ENCODE measurements around the gene TLE6.

The TLE6 gene

DNA sequence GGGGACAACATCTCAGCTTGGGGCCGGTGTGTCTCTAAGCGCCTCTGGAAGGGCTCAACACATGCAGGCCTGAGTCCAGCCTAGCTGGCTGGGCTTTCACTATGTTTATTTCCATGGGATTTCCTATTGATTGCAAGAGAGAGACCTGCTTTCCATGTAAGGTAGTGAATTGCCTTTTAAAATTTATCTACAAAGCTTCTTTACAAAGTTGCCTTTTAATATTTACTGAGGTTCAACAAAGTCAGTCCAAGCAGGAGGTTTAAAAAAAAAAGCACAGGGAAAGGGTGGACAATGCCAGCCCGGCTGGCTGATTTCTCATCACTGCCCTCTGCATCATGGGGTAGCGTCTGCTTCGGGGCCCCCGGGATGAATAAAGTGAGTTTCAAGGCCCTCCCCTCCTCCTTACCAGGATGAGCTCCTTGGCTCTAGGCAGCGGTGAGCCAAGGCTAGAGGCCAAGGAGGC lies 35.9 kb downstream of the TLE6 start:
- ATAC-seq (ENCODE audit: low read depth) (no peak), DNase-seq (ENCODE audit: low spot score) (no peak)
- Histone ChIP-seq H3K27me3 (ENCODE audit: insufficient read depth, poor library complexity, severe bottlenecking) (no peaks in the 10 kb centered on the region), H3K9me3 (ENCODE audit: severe bottlenecking) (no peaks in the 10 kb centered on the region), H3K4me1 (ENCODE audit: insufficient read depth, poor library complexity, severe bottlenecking) (no peaks in the 10 kb centered on the region), H3K4me3 (ENCODE audit: severe bottlenecking) (no peak overlapping the region), H3K27ac (ENCODE audit: poor library complexity, severe bottlenecking) (no peak overlapping the region), H3K36me3 (ENCODE audit: low read depth) (no peaks in the 10 kb centered on the region)
- TF ChIP-seq CTCF (IDR thresholded peaks at IDR 0.05; ENCODE audit: poor library complexity, severe bottlenecking): no peak

- ATAC-seq (ENCODE audit: low read depth) (no peak), DNase-seq (ENCODE audit: low spot score) (no peak)
- Histone ChIP-seq H3K4me1 (ENCODE audit: insufficient read depth, poor library complexity, severe bottlenecking) (no peaks in the 10 kb centered on the region), H3K27me3 (ENCODE audit: insufficient read depth, poor library complexity, severe bottlenecking) (no peaks in the 10 kb centered on the region), H3K36me3 (ENCODE audit: low read depth) (no peaks in the 10 kb centered on the region), H3K27ac (ENCODE audit: poor library complexity, severe bottlenecking) (no peak overlapping the region), H3K9me3 (ENCODE audit: severe bottlenecking) (no peaks in the 10 kb centered on the region), H3K4me3 (ENCODE audit: severe bottlenecking) (no peak overlapping the region)
- no peak for TF ChIP-seq CTCF (IDR thresholded peaks at IDR 0.05; ENCODE audit: poor library complexity, severe bottlenecking)
Measured at GRCh38 chr19:3014135-3014534, 36.8 kb downstream of the TLE6 start.

DNA sequence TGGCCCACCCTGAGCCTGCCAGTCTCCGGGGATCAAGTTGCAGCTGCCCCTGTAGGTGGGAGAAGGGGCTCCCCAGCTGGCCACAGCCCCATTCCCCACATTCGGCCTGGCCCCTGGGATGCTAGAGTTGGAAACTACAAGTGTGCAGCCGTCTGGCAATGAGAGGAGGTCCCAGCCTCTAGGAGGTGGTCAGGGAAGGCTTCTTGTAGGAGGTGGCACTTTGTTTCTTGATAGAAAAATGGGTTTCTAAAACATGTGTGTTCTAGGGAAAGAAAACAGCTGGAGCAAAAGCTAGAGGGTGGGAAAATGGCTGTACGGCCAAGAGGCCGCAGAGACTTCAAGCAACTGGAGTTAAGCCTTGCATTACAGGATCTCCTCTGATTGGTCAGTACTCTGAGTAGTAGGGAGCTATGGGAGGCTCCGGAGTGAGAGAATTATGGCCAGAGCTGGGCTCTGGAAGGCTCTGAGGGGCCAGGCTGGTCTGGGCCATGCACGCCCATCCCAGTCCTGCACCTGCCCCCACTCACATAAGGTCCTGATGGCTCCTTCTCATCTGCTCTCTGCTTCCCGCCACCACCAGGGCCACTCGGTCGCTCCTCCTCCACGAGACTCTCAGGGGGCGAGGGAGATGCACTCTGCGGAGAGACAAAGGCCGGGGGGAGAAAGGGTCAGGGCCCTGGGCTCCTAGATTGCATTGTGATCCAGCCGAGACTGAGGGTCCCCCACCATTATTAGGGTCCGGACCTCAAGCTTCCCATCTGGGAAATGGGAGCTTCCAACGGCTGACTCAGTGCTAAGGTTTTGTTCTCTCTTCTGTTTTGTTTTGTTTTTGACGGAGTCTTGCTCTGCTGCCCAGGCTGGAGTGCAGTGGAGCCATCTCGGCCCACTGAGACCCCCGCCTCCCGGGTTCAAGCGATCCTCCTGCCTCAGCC lies 38.0 kb downstream of the TLE6 start:
- Histone ChIP-seq H3K36me3 (ENCODE audit: low read depth) (no peaks in the 10 kb centered on the region), H3K4me3 (ENCODE audit: severe bottlenecking) (no peak overlapping the region), H3K4me1 (ENCODE audit: insufficient read depth, poor library complexity, severe bottlenecking) (no peaks in the 10 kb centered on the region), H3K9me3 (ENCODE audit: severe bottlenecking) (no peaks in the 10 kb centered on the region), H3K27me3 (ENCODE audit: insufficient read depth, poor library complexity, severe bottlenecking) (no peaks in the 10 kb centered on the region), H3K27ac (ENCODE audit: poor library complexity, severe bottlenecking) (no peak overlapping the region)
- ATAC-seq (ENCODE audit: low read depth): no peak
- DNase-seq (ENCODE audit: low spot score): no peak
- TF ChIP-seq CTCF (IDR thresholded peaks at IDR 0.05; ENCODE audit: poor library complexity, severe bottlenecking): no peak

GRCh38 chr19:3017923-3018322 lies 40.6 kb downstream of the TLE6 start:
- DNase-seq (ENCODE audit: low spot score) (no peak), ATAC-seq (ENCODE audit: low read depth) (no peak)
- no peaks in the 10 kb centered on the region for H3K4me1 ChIP-seq (ENCODE audit: insufficient read depth, poor library complexity, severe bottlenecking)
- TF ChIP-seq CTCF (IDR thresholded peaks at IDR 0.05; ENCODE audit: poor library complexity, severe bottlenecking): no peak
- H3K4me3 ChIP-seq (ENCODE audit: severe bottlenecking): no peak overlapping the region
- no peak overlapping the region for H3K27ac ChIP-seq (ENCODE audit: poor library complexity, severe bottlenecking)
- no peaks in the 10 kb centered on the region for H3K27me3 ChIP-seq (ENCODE audit: insufficient read depth, poor library complexity, severe bottlenecking)
- H3K36me3 ChIP-seq (ENCODE audit: low read depth): no peaks in the 10 kb centered on the region
- no peaks in the 10 kb centered on the region for H3K9me3 ChIP-seq (ENCODE audit: severe bottlenecking)
